Measurements from ENCODE around the gene MAMDC4.
"Not testable (repeated sequence)": the region's sequence is repeated elsewhere in the genome, so short reads cannot be mapped to it uniquely, and the experiment has no call there.

MAMDC4 gene

DNA sequence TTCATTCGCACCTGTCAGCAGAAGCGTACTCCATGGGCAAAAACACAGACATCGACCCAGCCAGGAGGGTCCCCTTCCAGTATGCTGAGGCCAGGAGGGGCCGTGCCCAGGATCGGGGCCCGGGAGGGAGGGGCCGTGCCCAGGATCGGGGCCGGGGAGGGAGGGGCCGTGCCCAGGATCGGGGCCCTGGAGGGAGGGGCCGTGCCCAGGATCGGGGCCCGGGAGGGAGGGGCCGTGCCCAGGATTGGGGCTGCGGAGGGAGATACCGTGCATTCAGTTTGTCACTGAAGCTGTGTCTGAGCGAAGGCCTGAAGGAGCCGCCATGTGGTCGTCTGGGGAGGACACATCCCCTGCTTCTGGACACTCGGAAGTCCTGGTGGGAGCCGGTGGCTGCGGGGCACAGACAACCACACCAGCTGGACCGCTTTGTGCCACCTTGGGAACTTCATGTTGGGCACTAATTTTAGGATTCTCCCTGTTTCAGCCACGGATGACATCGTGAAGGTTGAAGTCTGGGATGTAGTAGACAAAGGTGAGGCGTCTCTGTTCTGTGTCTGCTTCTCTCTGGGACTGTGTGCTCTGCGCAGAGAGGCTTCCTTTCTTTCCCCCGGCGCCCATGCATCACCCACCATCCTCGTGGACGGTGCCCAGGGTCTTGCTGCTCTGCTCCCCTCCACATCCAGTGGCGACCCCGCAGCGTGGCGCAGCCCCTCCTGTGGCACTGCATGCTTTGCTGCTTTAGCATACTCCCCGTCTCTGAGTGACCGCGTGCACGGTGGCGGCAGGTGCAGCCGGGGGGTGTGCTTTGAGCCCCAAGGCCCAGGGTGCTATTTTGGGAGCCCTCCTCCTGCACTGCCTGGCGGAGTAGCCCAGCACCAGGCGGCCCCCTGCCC, 26.6 kb upstream of the MAMDC4 start:
- DNase-seq, result no peak

DNA sequence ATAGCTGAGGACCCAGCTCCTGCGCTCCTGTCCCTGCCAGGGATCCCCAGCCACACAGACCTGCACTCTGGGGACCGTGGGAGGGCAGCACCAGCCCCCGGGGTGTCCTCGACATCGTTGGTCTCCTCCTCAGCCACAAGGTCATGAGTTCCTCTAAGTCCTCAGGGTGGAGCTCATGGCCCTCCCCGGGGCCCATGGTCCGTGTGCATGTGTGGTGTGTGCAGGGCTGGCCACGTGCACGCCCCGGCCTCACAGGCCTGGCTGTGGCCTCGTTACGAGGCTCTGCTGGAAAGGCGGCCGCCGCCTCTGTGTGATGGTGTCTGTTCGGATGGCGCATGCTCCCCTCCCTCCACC, 26.0 kb upstream of the MAMDC4 start:
- DNase-seq, result no peak

DNA sequence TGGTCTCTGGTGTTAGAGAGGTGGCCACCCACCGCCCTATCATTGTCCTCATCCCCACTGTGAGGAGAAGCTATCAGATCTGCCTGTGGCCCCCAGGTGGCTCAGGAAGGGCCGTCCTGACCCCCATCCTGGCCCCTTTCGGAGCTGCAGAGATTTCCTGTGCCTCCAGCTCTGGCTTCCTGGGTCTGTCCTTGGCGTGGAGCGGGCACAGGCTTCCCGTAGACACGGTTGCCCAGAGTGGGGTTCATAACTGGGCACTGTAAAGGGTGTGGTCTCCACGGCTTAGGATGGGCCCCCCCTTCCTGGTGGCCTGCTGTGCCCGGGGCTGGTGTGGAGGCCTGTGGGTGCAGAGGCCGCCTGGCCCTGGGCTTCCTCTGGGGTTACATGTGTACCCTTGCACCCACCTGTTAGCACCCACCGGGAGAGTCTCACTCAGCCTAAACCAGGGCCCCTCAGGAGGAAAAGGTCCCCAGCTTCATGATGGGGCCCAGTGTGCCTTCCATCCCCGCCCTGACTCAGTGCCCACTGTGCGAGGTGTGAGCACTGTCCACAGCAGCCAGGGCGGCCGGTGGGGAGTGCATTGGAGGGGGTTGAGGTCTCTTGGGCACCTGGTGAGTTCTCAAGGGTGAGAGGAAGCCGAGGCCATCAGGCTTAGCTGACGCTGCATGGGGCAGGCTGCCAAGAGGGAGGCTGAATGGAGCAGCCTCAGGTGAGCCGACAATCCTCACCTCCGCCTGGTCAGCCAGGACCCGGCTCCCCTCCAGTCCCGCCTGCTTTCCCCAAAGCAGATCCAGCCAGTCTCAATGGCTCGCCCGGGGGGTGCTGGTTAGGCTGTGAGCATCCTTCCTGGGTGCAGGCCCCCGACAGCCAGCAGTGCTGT, 25.2 kb upstream of the MAMDC4 start:
- DNase-seq, result no peak

DNA sequence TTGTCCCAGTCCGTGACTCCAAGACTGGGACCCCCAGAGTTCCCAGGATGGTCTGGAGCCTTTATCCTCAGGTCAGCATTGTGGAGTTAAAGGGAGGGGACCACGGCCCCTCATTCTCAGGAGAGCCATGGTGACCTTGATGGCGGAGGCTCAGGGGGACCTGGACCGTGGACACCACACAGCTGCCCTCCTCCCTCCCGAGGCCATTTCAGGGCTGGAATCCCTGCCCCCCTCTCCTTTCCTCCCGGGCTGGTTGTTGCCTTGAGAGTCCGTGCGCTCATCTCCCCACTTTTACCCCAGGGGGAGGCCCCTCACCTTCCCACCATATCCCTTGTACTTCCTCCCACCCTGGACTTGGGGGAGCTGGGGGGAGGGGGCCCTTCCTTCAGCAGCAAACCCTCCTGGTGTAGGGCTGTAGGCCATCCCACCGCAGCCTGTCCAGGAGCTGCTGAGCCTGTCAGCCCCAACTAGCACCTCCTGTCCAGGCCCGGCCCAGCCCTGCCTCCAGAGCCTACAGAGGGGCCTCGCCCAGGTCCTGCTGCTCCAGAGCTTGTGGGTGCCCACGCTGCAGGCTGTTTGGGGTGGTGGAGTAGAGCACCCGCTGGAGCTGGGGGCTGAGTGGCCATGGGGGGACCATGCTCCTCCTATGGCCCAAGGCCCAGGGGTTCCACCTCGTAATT, 24.2 kb upstream of the MAMDC4 start:
- DNase-seq, result no peak

DNA sequence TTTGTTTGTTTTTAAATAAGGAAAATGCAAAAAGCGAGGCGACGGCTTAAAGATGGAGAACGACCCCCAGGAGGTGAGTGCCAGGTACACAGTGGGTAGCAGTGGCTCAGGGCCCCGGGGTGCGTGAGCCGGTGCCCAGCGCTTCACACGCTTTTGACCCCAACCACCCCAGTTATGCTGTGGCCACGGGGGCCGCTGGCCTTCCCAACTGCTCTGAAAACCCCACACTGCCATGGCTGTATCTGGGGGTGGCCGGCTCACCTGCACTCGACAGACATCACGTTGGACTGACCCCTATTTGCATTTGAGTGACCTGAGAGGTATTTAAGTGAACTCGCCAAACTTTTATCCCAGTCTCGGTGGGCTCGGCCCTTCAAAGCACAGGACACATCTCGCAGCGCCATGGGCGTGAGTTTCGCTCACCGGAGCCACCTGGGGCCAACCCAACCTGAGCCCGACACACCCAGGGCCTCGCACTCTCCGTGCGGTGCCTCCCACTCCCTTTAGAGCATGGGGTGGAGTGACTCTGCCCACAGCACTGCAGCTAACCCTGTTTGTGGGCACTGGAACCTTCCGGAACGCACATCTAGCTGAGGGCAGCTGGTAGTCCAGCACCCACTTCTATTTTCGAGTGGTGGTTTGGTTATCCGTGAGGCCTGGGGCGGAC, 23.5 kb upstream of the MAMDC4 start:
- DNase-seq, result no peak

DNA sequence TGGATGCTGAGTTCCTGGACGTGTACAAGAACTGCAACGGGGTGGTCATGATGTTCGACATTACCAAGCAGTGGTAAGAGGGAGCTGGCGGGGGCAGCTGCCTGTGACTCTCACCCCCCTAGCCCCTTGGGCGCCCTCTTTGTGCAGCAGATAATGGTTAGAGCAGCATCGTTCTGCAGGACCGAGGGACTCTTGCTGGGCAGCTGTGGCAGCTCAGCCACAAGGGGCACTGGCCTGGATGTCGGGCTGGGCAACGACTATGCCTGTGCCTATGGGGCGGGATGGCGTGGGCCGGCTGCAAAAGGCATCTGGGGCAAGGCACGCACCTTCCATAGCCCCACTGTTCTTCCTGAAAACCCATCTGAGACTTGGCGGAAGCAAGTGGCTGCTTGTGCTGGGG, 22.7 kb upstream of the MAMDC4 start:
- DNase-seq, result no peak

DNA sequence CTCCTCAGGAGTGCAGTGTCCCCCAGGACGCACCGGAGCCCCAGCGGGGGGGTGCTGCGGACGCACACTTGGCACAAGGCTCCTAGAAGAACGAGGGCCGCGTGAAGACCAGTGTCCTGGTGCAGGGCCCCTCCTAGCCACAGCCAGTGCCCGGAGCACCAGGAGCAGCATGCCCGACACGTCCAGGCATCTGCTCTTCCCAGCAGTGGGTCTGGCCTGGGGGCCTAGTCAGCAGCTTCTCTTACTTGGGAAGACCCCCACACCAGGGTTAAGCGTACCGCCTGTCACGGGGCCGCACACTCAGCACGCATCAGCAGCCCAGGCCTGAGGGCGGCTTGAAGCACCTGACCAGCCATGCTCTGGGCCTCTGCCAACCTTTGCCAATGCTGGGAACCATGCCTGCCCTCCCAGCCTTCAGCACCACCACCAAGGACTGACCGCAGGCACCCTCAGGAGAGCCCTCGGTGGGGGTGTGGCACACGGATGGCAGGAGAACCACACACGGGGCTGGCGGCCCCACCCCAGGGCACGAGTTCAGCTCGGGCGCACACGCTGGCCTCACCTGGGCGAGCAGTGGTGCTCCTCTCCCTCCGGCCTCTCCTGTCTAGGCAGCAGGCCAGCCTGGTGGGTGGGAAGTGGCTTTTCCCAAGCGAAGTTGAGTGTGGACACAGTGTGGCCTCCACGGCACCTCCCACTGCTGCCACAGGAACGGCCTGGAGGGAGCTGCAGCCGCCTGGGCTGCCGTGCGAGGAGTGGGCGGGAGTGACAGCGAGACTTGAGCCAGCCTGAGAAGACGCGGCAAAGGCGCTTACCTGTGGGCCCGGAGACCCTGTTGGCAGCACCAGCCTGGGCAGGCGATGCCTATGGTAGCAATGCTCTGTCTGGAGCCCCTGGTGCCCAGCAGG, 21.9 kb upstream of the MAMDC4 start:
- no peak for DNase-seq

DNA sequence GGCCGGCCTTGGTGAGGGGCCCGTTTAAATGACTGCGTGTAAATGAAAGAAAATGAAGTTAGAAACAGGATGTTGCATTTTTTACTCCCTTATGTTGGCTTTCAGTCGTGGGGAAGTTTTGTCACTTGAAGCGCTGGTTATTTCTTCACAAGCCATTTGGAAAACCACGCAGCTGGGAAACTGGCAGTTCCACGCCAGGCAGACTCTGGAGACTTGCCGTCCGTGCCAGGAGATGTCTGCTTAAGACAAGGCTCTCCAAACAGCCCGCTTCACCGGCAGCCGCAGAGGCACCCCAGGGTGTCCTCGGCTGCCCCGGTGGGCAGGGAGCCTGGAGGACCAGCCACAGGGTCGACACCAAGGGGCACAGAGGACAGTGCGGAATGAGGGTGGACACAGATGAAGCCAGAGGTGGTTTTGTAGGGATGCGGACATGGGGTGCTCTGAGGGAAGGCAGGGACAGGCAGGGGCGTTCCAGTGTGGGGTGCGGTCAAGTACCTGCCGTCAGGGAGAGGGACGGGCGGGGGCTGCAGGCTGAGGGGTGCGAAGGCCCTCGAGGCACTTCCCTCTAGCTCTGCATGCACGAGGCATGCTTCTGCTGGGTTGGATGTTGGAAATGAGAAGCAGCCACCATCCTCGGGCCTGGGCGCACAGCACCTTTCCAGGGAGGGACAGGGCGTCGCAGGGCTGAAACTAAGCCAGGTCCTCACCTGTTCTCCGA, 21.0 kb upstream of the MAMDC4 start:
- DNase-seq, result no peak

DNA sequence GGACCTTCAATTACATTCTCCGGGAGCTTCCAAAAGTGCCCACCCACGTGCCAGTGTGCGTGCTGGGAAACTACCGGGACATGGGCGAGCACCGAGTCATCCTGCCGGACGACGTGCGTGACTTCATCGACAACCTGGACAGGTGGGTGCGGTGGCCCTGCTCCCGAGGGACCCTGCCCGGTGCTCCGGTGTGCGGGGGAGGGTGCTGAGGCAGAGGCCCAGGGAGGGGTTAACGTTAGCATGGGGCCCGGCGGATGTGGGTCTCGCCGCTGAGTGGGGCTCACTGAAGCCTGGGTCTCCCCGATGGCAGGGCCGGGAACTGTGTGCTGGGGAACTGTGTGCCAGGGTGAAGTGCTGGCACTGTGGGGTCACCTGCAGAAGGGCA, 20.4 kb upstream of the MAMDC4 start:
- DNase-seq, result no peak

DNA sequence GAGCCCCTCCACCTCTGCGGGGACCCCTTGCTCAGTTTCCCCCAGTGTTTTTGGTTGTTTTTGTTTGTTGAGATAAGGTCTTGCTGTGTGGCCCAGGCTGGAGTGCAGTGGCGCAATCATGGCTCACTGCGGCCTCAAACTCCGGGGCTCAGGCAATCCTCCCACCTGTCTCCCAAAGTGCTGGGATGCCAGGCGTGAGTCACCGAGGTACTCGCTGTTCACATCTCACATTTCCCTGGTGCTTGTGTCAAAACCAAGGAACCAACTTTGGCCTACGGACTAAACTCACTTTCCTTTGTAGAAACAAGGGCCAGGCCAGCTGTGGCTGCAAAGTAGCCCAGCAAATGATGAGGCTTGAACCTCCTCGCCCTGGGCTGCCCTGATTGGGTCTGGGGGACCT, 19.6 kb upstream of the MAMDC4 start:
- DNase-seq, result no peak

DNA sequence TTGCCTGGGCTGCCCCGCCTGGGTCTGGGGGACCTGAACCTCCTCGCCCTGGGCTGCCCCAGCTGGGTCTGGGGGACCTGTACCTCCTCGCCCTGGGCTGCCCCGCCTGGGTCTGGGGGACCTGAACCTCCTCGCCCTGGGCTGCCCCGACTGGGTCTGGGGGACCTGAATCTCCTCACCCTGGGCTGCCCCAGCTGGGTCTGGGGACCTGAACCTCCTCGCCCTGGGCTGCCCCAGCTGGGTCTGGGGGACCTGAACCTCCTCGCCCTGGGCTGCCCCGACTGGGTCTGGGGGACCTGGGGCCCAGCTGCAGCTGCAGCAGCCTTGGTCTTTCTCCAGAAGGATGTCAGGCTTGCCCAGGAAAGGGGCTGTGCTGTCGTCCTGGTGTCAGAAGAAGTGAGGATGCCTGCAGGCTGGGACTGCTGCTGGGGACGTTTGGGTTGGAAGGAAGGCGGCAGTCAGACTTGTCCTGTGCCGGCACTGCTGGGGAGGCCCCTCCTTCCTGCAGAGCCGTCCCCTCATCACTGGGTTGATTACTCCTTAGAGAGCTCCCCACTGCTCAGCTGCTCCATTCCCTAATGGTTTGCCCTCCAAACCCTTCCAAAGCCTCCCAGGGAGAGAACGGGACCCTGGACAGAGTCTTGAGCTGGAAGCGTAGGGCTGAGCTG, 18.6 kb upstream of the MAMDC4 start:
- not testable (repeated sequence) for DNase-seq

DNA sequence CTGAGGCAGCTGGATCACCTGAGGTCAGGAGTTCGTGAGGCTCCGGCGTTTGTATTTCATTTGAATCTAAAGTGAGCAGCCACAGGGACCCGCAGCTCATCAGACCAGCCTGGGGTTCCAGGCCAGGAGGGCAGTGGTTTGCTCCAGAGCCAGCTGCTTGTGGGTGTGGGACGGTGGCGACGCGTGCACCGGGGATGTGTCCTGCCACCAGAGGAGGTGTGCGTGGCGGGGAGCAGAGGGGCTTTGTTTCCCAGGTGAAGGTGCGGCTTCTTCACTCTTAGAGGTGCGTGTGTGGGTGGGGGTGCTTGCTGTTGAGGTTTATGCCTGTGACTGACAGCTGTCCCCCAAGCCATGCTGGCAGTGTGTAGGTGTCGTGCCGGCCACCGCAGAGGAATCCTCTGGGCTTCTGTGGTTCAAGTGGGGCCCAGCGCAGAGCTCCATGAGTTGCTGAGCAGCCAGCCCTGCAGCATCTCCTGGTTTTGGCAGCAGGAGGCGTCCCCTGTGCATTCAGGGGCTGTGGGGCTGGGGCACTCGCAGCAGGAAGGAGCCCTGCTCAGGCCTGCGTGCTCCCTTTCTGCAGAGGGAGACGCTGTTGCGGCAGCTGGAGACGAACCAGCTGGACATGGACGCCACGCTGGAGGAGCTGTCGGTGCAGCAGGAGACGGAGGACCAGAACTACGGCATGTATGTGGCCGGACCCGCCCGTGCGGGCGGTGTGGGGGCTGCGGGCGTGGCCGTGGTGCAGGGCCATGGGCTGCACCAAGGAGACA, 16.8 kb upstream of the MAMDC4 start:
- no peak for DNase-seq

DNA sequence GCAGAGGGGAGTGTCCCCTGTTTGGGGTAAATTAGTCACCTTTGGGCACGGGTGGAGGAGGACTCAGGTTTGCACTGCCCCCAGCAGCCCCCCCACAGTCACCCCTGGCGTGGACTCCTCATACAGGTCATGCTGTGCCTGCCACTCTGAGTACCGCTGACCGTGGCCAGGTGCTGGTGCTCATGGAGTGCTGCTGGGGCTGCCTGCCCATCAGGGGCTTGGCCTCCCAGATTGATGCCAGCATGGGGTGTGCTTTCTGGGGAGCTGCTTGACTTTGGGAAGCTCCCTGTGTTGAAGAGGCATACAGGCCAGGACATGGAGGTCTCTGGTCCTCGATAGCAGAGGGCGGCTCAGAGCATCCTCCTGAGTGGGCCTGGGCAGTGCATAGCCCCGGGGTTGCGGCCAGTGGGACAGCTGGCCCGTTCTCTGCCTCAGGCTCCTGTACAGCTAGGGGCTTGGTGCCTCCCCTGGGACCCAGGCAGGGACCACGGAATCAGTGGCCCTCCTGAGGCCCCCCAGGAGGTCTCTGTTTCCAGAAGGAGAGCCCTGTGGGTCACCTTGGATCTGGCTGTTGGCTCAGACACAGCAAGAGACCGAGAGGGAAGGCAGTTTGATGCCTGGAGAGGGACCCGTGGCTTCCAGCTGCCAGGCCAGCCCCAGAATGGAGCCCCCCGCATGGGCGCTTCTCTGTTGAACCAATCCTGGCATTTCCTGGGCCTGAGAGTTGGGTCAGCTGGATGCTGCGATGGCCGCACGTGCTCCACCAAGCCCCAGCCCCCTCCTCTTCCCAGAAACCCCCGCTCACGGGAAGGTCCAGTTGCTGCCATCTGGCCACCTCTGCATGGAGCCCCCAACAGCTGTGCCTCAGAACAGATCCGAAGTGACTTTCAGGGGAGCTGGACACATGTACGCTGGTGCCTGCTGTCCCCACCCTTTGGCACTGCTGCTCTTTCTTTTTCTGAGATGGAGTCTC, 15.9 kb upstream of the MAMDC4 start:
- DNase-seq, result no peak

DNA sequence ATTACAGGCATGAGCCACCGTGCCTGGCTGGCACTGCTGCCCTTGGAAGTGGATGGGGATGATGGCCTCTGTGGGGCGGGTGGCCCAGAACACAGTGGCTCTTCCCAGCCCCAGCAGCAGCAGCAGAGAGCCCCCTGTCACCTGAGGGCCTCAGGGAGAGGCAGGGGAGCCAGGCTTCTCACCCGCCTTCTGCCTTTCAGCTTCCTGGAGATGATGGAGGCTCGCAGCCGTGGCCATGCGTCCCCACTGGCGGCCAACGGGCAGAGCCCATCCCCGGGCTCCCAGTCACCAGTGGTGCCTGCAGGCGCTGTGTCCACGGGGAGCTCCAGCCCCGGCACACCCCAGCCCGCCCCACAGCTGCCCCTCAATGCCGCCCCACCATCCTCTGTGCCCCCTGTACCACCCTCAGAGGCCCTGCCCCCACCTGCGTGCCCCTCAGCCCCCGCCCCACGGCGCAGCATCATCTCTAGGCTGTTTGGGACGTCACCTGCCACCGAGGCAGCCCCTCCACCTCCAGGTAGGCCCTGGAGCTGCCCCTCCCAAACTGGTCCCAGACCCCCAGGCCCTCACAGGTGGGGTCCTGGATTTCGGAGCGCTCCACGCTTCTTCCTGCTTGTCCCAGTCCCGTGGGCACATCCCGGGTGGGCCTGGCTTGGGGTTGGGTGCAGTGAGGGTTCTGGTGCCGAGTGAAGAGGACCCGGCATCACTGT, 14.8 kb upstream of the MAMDC4 start:
- no peak for DNase-seq

DNA sequence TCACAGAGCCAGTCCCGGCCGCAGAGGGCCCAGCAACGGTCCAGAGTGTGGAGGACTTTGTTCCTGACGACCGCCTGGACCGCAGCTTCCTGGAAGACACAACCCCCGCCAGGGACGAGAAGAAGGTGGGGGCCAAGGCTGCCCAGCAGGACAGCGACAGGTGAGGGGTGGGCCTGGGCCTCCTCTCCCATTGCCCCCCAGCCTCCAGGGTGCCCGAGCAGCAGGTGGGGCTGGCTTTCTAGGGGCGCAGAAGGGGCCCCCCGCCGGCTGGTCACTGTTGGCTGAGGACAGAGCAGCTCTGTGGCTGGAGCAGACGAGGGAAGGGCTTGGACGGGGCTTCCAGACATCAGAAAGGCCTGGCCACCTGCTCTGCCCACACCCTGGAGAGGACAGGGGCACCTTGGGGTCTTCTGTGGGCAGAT, 14.3 kb upstream of the MAMDC4 start:
- DNase-seq, result not testable (repeated sequence)

DNA sequence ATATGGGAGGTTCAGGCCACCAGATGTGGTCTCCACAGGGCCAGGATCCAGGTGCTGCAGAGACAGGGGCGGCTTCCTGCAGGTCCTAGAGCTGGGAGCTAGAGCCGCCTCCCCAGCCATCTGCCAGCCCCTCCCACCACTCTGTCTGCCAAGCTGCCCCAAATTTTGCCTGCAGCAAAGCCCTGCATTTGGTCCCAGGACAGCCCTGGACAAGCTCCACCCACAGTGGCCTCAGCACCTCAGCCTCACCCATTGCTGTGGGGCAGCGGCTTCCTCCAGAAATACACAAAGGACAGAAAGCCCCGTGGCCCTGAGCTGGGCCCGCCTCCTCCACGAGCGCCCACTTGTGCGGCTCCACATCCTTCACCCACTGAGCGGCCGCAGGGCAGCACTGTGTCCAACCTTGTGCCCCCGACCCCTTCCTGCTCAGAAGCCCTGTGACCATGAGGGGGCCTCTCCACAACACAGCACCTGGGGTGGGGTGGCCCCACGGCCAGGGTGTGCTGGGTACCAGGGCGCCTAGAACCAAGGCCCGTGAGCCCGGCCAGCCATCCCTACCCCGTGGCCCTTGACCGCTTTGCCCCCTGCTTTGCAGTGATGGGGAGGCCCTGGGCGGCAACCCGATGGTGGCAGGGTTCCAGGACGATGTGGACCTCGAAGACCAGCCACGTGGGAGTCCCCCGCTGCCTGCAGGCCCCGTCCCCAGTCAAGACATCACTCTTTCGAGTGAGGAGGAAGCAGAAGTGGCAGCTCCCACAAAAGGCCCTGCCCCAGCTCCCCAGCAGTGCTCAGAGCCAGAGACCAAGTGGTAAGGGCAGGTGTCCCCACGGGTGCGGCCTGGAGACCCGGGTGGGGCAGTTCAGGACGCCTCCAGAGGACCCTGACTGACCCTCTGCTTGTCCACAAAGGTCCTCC, 13.6 kb upstream of the MAMDC4 start:
- DNase-seq, result no peak

All from activated CD4-positive, alpha-beta T cell treated with anti-CD3 and anti-CD28 coated beads for 4 hours (primary cell).